Measurements from ENCODE around the gene DLG2.

- TF ChIP-seq, protein P1, sequence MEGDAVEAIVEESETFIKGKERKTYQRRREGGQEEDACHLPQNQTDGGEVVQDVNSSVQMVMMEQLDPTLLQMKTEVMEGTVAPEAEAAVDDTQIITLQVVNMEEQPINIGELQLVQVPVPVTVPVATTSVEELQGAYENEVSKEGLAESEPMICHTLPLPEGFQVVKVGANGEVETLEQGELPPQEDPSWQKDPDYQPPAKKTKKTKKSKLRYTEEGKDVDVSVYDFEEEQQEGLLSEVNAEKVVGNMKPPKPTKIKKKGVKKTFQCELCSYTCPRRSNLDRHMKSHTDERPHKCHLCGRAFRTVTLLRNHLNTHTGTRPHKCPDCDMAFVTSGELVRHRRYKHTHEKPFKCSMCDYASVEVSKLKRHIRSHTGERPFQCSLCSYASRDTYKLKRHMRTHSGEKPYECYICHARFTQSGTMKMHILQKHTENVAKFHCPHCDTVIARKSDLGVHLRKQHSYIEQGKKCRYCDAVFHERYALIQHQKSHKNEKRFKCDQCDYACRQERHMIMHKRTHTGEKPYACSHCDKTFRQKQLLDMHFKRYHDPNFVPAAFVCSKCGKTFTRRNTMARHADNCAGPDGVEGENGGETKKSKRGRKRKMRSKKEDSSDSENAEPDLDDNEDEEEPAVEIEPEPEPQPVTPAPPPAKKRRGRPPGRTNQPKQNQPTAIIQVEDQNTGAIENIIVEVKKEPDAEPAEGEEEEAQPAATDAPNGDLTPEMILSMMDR (IDR thresholded peaks at IDR 0.05; ENCODE audit: low read depth, low read length, missing input control): no peak
- TF ChIP-seq EGR1 (IDR thresholded peaks at IDR 0.05; ENCODE audit: low read depth in 2 of 2) (no peak), YY1 (IDR thresholded peaks at IDR 0.05) (no peak), HNF4A (conservative IDR thresholded peaks at IDR 0.05) (no peak), REST (IDR thresholded peaks at IDR 0.05) (no peak), RAD21 (IDR thresholded peaks at IDR 0.05) (no peak), JUND (IDR thresholded peaks at IDR 0.05) (no peak), TAF1 (conservative IDR thresholded peaks at IDR 0.05) (no peak), NR2F2 (IDR thresholded peaks at IDR 0.05) (no peak), FOXA1 (IDR thresholded peaks at IDR 0.05) (no peak)
- TF ChIP-seq, protein P2, sequence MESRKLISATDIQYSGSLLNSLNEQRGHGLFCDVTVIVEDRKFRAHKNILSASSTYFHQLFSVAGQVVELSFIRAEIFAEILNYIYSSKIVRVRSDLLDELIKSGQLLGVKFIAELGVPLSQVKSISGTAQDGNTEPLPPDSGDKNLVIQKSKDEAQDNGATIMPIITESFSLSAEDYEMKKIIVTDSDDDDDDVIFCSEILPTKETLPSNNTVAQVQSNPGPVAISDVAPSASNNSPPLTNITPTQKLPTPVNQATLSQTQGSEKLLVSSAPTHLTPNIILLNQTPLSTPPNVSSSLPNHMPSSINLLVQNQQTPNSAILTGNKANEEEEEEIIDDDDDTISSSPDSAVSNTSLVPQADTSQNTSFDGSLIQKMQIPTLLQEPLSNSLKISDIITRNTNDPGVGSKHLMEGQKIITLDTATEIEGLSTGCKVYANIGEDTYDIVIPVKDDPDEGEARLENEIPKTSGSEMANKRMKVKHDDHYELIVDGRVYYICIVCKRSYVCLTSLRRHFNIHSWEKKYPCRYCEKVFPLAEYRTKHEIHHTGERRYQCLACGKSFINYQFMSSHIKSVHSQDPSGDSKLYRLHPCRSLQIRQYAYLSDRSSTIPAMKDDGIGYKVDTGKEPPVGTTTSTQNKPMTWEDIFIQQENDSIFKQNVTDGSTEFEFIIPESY (IDR thresholded peaks at IDR 0.05): no peak
Measured at GRCh38 chr11:83601201-83601913, 2025.8 kb downstream of the DLG2 start.
